Glomerular endothelial cell (primary cell): Measurements from ENCODE around the gene STON2. TPM values are rescaled to one million over a fixed set of nuclear protein-coding genes. Genes with fewer than 3 reads are reported as not detected.

Source experiments
- DNase-seq: peaks from one replicate; pipeline ENCODE4 v3.0.0-alpha.2; 2011; ENCODE audit warnings: low read depth, low spot score; ENCODE audit errors: extremely low read depth
- total RNA-seq: library from RNA; depleted of rRNA; stranded (reverse); fragments of >200 nt; gene quantifications from 2 replicates; pipeline ENCODE4 v1.2.3, GENCODE V29; 2015

Gene STON2
- total RNA-seq, 1 donor from 2014 or later, result 6.4 TPM

- DNase-seq, result no peak
Measured at GRCh38 chr14:81305743-81306142, 94.4 kb downstream of the STON2 start.

- DNase-seq, result no peak
Measured at GRCh38 chr14:81305065-81305464, 95.1 kb downstream of the STON2 start.

- no peak for DNase-seq
Measured at GRCh38 chr14:81303258-81303935, 96.7 kb downstream of the STON2 start.

GRCh38 chr14:81302638-81303037, 97.5 kb downstream of the STON2 start:
- no peak for DNase-seq

GRCh38 chr14:81301813-81302212, 98.3 kb downstream of the STON2 start:
- no peak for DNase-seq

- no peak for DNase-seq
Measured at GRCh38 chr14:81301371-81301770, 98.8 kb downstream of the STON2 start.

GRCh38 chr14:81298911-81299310, 101.2 kb downstream of the STON2 start:
- DNase-seq, result no peak

- DNase-seq, result no peak
Measured at GRCh38 chr14:81298122-81298521, 102.0 kb downstream of the STON2 start.

GRCh38 chr14:81295958-81296923, 103.9 kb downstream of the STON2 start:
- DNase-seq, result no peak

- no peak for DNase-seq
Measured at GRCh38 chr14:81289516-81289915, 110.6 kb downstream of the STON2 start.

GRCh38 chr14:81286574-81287370, 113.4 kb downstream of the STON2 start:
- DNase-seq, result no peak

- DNase-seq, result no peak
Measured at GRCh38 chr14:81285245-81285644, 114.9 kb downstream of the STON2 start.

- no peak for DNase-seq
Measured at GRCh38 chr14:81281332-81281731, 118.8 kb downstream of the STON2 start.

GRCh38 chr14:81280136-81280791, 119.9 kb downstream of the STON2 start:
- DNase-seq, result no peak

GRCh38 chr14:81277096-81277495, 123.0 kb downstream of the STON2 start:
- DNase-seq, result no peak

GRCh38 chr14:81276073-81277069, 123.8 kb downstream of the STON2 start:
- no peak for DNase-seq

GRCh38 chr14:81275305-81276072, 124.6 kb downstream of the STON2 start:
- no peak for DNase-seq

GRCh38 chr14:81273961-81274575, 126.1 kb downstream of the STON2 start:
- DNase-seq, result no peak
